ENCODE results near the gene DEXI. TPM values are rescaled to one million over a fixed set of nuclear protein-coding genes. Genes with fewer than 3 reads are reported as not detected.

DEXI gene
- total RNA-seq, 2 experiments from 2014 or later: 24.8 to 25.3 TPM

DNA sequence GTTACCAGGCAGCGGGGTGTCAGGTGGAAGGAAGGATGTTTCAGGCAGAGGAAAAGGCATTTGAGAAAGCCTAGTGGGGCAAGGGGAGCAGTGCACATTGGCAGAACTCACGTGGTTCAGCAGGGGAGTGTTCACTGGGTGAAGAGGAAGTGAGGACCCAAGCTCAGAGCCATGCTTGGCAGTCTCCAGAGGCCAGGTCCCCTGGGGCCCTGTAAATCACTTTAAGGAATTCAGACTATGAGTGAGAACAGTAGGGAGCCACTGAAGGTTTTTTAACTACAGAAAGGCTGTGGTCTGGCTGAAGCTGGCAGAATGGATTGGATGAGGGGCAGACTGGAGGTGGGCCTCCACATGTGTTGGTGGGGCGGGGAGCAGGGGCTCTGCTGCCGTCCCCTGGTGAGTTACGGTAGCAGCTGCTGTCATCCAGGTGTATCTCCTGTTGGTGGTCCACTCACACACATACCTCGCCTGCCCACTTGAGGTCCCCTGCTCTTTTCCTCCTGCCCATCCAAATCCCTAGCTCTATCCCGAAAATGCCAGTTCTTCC, 7.2 kb upstream of the DEXI start:
- ChIA-PET POLR2A (interaction anchor here (0.9 to 1.1 kb wide), 3 partner anchors 10 to 306 kb away, joined by 3 to 4 read pairs (median 3); no protein-coding TSS in a partner anchor), CTCF (interaction anchor here (1.1 to 9.9 kb wide), 10 partner anchors 8 to 458 kb away, joined by 3 to 121 read pairs (median 4); no protein-coding TSS in a partner anchor)
- TF ChIP-seq, protein P1, sequence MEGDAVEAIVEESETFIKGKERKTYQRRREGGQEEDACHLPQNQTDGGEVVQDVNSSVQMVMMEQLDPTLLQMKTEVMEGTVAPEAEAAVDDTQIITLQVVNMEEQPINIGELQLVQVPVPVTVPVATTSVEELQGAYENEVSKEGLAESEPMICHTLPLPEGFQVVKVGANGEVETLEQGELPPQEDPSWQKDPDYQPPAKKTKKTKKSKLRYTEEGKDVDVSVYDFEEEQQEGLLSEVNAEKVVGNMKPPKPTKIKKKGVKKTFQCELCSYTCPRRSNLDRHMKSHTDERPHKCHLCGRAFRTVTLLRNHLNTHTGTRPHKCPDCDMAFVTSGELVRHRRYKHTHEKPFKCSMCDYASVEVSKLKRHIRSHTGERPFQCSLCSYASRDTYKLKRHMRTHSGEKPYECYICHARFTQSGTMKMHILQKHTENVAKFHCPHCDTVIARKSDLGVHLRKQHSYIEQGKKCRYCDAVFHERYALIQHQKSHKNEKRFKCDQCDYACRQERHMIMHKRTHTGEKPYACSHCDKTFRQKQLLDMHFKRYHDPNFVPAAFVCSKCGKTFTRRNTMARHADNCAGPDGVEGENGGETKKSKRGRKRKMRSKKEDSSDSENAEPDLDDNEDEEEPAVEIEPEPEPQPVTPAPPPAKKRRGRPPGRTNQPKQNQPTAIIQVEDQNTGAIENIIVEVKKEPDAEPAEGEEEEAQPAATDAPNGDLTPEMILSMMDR (IDR thresholded peaks at IDR 0.05): no peak
- Mint-ChIP-seq H3K4me3 (peak overlapping the region; percentile 18), H3K36me3 (ENCODE audit: low read depth) (no peaks in the 10 kb centered on the region), H3K27me3 (no peaks in the 10 kb centered on the region), H3K4me1 (ENCODE audit: low read depth) (peaks cover 57% of the 10 kb centered on the region), H3K27ac (peak overlapping the region; percentile 68), H3K9me3 (no peaks in the 10 kb centered on the region)
- ATAC-seq (peak; percentile 83), DNase-seq (peak; percentile 75)
- intact Hi-C loops (cut with micrococcal nuclease): no loop called here

DNA sequence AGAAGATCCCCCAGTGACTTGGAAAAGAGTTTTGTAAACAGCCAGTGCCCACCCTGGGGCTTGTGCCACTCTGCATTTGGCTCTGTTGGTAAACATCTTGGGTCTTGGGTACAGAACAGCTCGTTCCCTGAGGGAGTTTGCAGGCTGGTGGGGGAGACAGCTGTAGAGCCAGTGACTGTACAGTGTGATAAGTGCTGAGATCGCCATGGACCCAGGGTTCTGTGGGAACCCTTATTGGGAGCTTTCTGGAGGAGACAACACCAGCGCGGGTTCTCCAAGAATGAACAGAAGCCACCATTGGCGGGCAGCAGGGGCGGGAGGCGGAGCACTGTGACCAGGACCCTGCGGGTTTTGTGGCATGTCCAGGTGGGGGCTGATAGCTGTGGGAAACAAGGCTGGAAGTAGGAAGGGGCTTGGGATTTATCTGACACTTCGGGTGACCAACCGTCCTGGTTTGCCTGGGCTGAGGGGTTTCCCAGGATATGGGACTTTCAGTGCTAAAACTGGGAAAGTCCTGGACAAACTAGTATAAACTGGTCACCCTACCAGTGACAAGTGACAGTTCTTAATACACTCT, 5.0 kb upstream of the DEXI start:
- no peaks in the 10 kb centered on the region for H3K9me3 Mint-ChIP-seq
- TF ChIP-seq, protein P1 (IDR thresholded peaks at IDR 0.05): no peak
- ATAC-seq (no peak), DNase-seq (no peak)
- H3K27me3 Mint-ChIP-seq: no peaks in the 10 kb centered on the region
- intact Hi-C loops (cut with micrococcal nuclease): no loop called here
- H3K27ac Mint-ChIP-seq: no peak overlapping the region
- no peaks in the 10 kb centered on the region for H3K36me3 Mint-ChIP-seq (ENCODE audit: low read depth)
- ChIA-PET POLR2A (interaction anchor here (0.7 to 0.9 kb wide), 2 partner anchors 9 to 305 kb away, joined by 3 read pairs; no protein-coding TSS in a partner anchor), CTCF (interaction anchor here (2.4 to 9.9 kb wide), 2 partner anchors 10 to 16 kb away, joined by 7 to 121 read pairs; no protein-coding TSS in a partner anchor)
- no peak overlapping the region for H3K4me3 Mint-ChIP-seq
- peaks cover 60% of the 10 kb centered on the region for H3K4me1 Mint-ChIP-seq (ENCODE audit: low read depth)

DNA sequence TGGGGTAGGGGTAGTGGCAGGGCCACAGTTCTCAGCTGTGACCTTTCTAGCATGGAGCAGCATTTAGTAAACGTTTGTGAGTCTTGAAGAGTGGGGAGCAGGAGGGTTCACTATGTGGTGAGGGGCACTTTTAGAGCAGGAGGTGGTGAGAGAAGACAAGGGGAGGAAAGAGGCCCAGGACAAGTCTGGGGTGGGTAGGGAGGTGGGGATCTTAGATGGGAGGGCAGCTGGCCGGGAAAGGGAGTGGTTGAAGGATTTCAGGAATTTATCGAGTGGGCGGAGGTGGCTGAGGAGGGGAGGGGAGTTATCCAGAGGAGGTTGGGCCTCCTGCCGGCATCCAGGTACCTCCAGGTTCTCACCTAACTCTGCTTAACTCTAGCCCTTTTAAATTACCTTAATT, 4.0 kb upstream of the DEXI start:
- ChIA-PET CTCF (interaction anchor here (9.9 kb wide), 1 partner anchor 17 kb away, joined by 121 read pairs; no protein-coding TSS in a partner anchor), POLR2A (interaction anchor here (0.9 kb wide), 1 partner anchor 306 kb away, joined by 3 read pairs; no protein-coding TSS in a partner anchor)
- H3K9me3 Mint-ChIP-seq: no peaks in the 10 kb centered on the region
- peaks cover 2% of the 10 kb centered on the region for H3K36me3 Mint-ChIP-seq (ENCODE audit: low read depth)
- peaks cover 58% of the 10 kb centered on the region for H3K4me1 Mint-ChIP-seq (ENCODE audit: low read depth)
- intact Hi-C loops (cut with micrococcal nuclease): no loop called here
- DNase-seq: no peak
- H3K27me3 Mint-ChIP-seq: no peaks in the 10 kb centered on the region
- peak overlapping the region; percentile 7 for H3K27ac Mint-ChIP-seq
- no peak for ATAC-seq
- H3K4me3 Mint-ChIP-seq: peak overlapping the region; percentile 87
- TF ChIP-seq, protein P1 (IDR thresholded peaks at IDR 0.05): no peak

DNA sequence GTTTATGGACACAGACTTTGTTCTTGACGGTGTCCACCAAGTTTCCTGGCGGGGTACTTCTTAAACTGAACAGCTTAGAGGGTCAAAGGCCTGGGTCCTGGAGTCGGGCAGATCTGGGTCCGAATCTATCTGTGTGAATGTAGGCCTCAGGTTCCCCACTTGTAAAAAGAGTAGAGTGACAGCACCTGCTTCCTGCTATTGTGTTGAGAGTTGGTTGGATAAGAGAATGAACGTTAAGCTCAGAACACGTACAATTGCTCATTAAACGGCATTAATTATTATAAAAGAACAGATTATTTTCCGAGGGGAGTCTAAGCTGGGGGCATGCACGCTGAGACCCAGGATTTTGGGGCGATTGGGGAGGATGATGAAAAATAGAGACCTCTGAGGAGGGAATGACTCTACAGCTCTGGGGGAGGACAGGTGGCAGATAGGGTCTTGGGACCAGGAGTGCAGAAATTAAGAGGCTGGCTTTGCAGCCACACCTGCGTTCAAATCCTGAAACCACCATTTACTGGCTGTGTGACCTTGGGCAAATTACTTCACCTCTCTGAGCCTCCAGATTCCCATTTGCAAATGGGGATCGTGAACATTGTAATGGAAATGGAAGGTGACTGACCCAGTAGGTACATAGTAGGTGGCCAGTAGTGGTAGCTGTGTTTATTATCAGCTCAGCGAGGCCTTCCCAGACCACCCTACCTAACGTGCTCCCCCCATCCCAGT, 3.0 kb upstream of the DEXI start:
- POLR2A ChIA-PET: interaction anchor here (1.2 to 2.1 kb wide), 2 partner anchors 19 to 309 kb away, joined by 5 to 6 read pairs; no protein-coding TSS in a partner anchor
- TF ChIP-seq, protein P1 (IDR thresholded peaks at IDR 0.05): no peak
- ATAC-seq: no peak

More for the DNA sequence above, 3.0 kb upstream of the DEXI start:
- peak overlapping the region; percentile 79 for H3K27ac Mint-ChIP-seq
- H3K36me3 Mint-ChIP-seq (ENCODE audit: low read depth): peaks cover 10% of the 10 kb centered on the region
- DNase-seq: no peak
- intact Hi-C loops (cut with micrococcal nuclease): no loop called here
- no peaks in the 10 kb centered on the region for H3K27me3 Mint-ChIP-seq
- CTCF ChIA-PET: interaction anchor here (0.6 to 1.9 kb wide), 6 partner anchors 9 to 454 kb away, joined by 3 to 8 read pairs (median 3); partner anchors contain the start of gene SOCS1
- H3K4me3 Mint-ChIP-seq: peak overlapping the region; percentile 87
- H3K4me1 Mint-ChIP-seq (ENCODE audit: low read depth): peaks cover 64% of the 10 kb centered on the region
- no peaks in the 10 kb centered on the region for H3K9me3 Mint-ChIP-seq

All from activated CD8-positive, alpha-beta T cell treated with anti-CD3 and anti-CD28 coated beads for 36 hours (primary cell).